Effector memory CD8-positive, alpha-beta T cell (primary cell): ENCODE data around the gene TJP3.

Source experiments
- ATAC-seq: fragments of 150-1000 bp; cut with Tn5 transposase; replicated peaks from 2 replicates; pipeline ENCODE4 v1.10.0; 2021; ENCODE audit warnings: mild to moderate bottlenecking, moderate library complexity
- DNase-seq, 3 experiments: peaks; one replicate each; pipeline ENCODE4 v3.0.0; 2021
- H3K27ac Mint-ChIP-seq, 2 donors: one replicate each; pipeline ENCODE4 v1.8.0; 2022; ENCODE audit warnings: mild to moderate bottlenecking in 2 of 2, mixed read lengths in 2 of 2, moderate library complexity in 2 of 2
- H3K27me3 Mint-ChIP-seq, 2 donors: one replicate each; pipeline ENCODE4 v1.8.0; 2022; ENCODE audit warnings: mixed read lengths in 2 of 2
- H3K36me3 Mint-ChIP-seq: one replicate; pipeline ENCODE4 v1.8.0; 2022; ENCODE audit warnings: mild to moderate bottlenecking, moderate library complexity, mixed read lengths; ENCODE audit not compliant: insufficient read depth
- H3K4me1 Mint-ChIP-seq, 2 donors: one replicate each; pipeline ENCODE4 v1.8.0; 2022; ENCODE audit warnings: low read depth in 2 of 2, mixed read lengths in 2 of 2
- H3K4me3 Mint-ChIP-seq, 2 donors: one replicate each; pipeline ENCODE4 v1.8.0; 2022; ENCODE audit warnings: mild to moderate bottlenecking in 2 of 2, mixed read lengths in 2 of 2, moderate library complexity in 2 of 2
- H3K9me3 Mint-ChIP-seq, 2 donors: one replicate each; pipeline ENCODE4 v1.8.0; 2022; ENCODE audit warnings: mixed read lengths in 2 of 2

TJP3 gene

GRCh38 chr19:3782330-3782729, 74.1 kb downstream of the TJP3 start:
- H3K27me3 Mint-ChIP-seq, result no peaks in the 10 kb centered on the region
- no peak overlapping the region for H3K4me3 Mint-ChIP-seq
- H3K9me3 Mint-ChIP-seq, result peaks cover 8 to 11% of the 10 kb centered on the region in 2 donors
- ATAC-seq (no peak), DNase-seq (no peak)
- peak overlapping the region in 1 of 2 donors; percentile 82 for H3K27ac Mint-ChIP-seq
- H3K4me1 Mint-ChIP-seq, result peaks cover 11 to 14% of the 10 kb centered on the region in 2 donors
- peaks cover 32% of the 10 kb centered on the region for H3K36me3 Mint-ChIP-seq

GRCh38 chr19:3782903-3783302, 74.7 kb downstream of the TJP3 start:
- H3K27me3 Mint-ChIP-seq, result no peaks in the 10 kb centered on the region
- H3K36me3 Mint-ChIP-seq, result peaks cover 32% of the 10 kb centered on the region
- H3K4me3 Mint-ChIP-seq, result peak overlapping the region in 1 of 2 donors; percentile 4
- DNase-seq (no peak), ATAC-seq (no peak)
- H3K4me1 Mint-ChIP-seq, result peaks cover 11 to 14% of the 10 kb centered on the region in 2 donors
- peaks cover 8 to 11% of the 10 kb centered on the region in 2 donors for H3K9me3 Mint-ChIP-seq
- no peak overlapping the region for H3K27ac Mint-ChIP-seq

- no peaks in the 10 kb centered on the region for H3K27me3 Mint-ChIP-seq
- peaks cover 8 to 11% of the 10 kb centered on the region in 2 donors for H3K9me3 Mint-ChIP-seq
- peak overlapping the region; percentile 80 to 84 for H3K4me3 Mint-ChIP-seq
- peak; percentile 50 for ATAC-seq
- DNase-seq, result peak; percentile 44 to 57 (median 53)
- H3K27ac Mint-ChIP-seq, result peak overlapping the region; percentile 54 to 82
- H3K4me1 Mint-ChIP-seq, result peaks cover 15 to 18% of the 10 kb centered on the region in 2 donors
- peaks cover 32% of the 10 kb centered on the region for H3K36me3 Mint-ChIP-seq
These were observed 75.7 kb downstream of the TJP3 start for GRCh38 chr19:3783660-3784584.

- peaks cover 36% of the 10 kb centered on the region for H3K36me3 Mint-ChIP-seq
- H3K4me1 Mint-ChIP-seq, result peaks cover 22 to 26% of the 10 kb centered on the region in 2 donors
- peak overlapping the region; percentile 54 to 82 for H3K27ac Mint-ChIP-seq
- H3K27me3 Mint-ChIP-seq, result no peaks in the 10 kb centered on the region
- peak overlapping the region; percentile 80 to 84 for H3K4me3 Mint-ChIP-seq
- ATAC-seq (no peak), DNase-seq (no peak)
- H3K9me3 Mint-ChIP-seq, result peaks cover 8 to 11% of the 10 kb centered on the region in 2 donors
These were observed 76.6 kb downstream of the TJP3 start for GRCh38 chr19:3784607-3785450.

- Mint-ChIP-seq H3K4me3 (peak overlapping the region; percentile 80 to 84), H3K36me3 (peaks cover 36% of the 10 kb centered on the region), H3K9me3 (peaks cover 8 to 11% of the 10 kb centered on the region in 2 donors), H3K27me3 (no peaks in the 10 kb centered on the region), H3K4me1 (peaks cover 29 to 33% of the 10 kb centered on the region in 2 donors), H3K27ac (peak overlapping the region; percentile 54 to 82)
- ATAC-seq (peak; percentile 9), DNase-seq (peak in 1 of 3 experiments; percentile 18)
These were observed 77.3 kb downstream of the TJP3 start for GRCh38 chr19:3785451-3785937.

GRCh38 chr19:3785938-3786824, 78.0 kb downstream of the TJP3 start, which contains the start of gene MATK:
Gene MATK, minus strand, starts transcription at chr19:3786381. Its CDS starts 1,246 bp downstream, at chr19:3785135.
- Mint-ChIP-seq H3K27ac (peak within 1 kb of the TSS; percentile 58 to 82), H3K27me3 (no peaks in the 10 kb centered on the region), H3K36me3 (peaks cover 36% of the 10 kb centered on the region), H3K4me3 (peak within 1 kb of the TSS; percentile 80 to 84), H3K9me3 (peaks cover 8 to 11% of the 10 kb centered on the region in 2 donors), H3K4me1 (peaks cover 34 to 37% of the 10 kb centered on the region in 2 donors)
- peak; percentile 13 to 30 (median 29) for DNase-seq
- peak; percentile 40 for ATAC-seq

- Mint-ChIP-seq H3K9me3 (no peaks in the 10 kb centered on the region), H3K27ac (peak overlapping the region; percentile 85 to 87), H3K4me1 (peaks cover 35 to 42% of the 10 kb centered on the region in 2 donors), H3K27me3 (no peaks in the 10 kb centered on the region), H3K36me3 (peaks cover 19% of the 10 kb centered on the region), H3K4me3 (peak overlapping the region; percentile 81 to 83)
- DNase-seq (peak; percentile 53 to 61 (median 53)), ATAC-seq (peak; percentile 74)
These were observed 81.0 kb downstream of the TJP3 start for GRCh38 chr19:3788996-3789778.

GRCh38 chr19:3790209-3790734, 82.1 kb downstream of the TJP3 start:
- Mint-ChIP-seq H3K27me3 (no peaks in the 10 kb centered on the region), H3K9me3 (no peaks in the 10 kb centered on the region), H3K27ac (peak overlapping the region; percentile 85 to 87), H3K4me1 (peaks cover 31 to 40% of the 10 kb centered on the region in 2 donors), H3K36me3 (peaks cover 11% of the 10 kb centered on the region), H3K4me3 (peak overlapping the region; percentile 81 to 83)
- no peak for ATAC-seq
- no peak for DNase-seq

GRCh38 chr19:3790941-3791340, 82.8 kb downstream of the TJP3 start:
- Mint-ChIP-seq H3K36me3 (peaks cover 11% of the 10 kb centered on the region), H3K27me3 (no peaks in the 10 kb centered on the region), H3K4me3 (peak overlapping the region; percentile 81 to 83), H3K9me3 (no peaks in the 10 kb centered on the region), H3K4me1 (peaks cover 31 to 40% of the 10 kb centered on the region in 2 donors), H3K27ac (peak overlapping the region; percentile 85 to 87)
- DNase-seq (no peak), ATAC-seq (no peak)

GRCh38 chr19:3792114-3792513, 83.9 kb downstream of the TJP3 start:
- H3K4me3 Mint-ChIP-seq, result no peak overlapping the region
- no peaks in the 10 kb centered on the region for H3K27me3 Mint-ChIP-seq
- H3K27ac Mint-ChIP-seq, result peak overlapping the region in 1 of 2 donors; percentile 65
- H3K9me3 Mint-ChIP-seq, result peaks cover 6% of the 10 kb centered on the region in 2 donors
- peaks cover 38 to 44% of the 10 kb centered on the region in 2 donors for H3K4me1 Mint-ChIP-seq
- no peak for ATAC-seq
- peaks cover 5% of the 10 kb centered on the region for H3K36me3 Mint-ChIP-seq
- no peak for DNase-seq

GRCh38 chr19:3793799-3794198, 85.6 kb downstream of the TJP3 start:
- ATAC-seq (no peak), DNase-seq (no peak)
- H3K27ac Mint-ChIP-seq, result no peak overlapping the region
- H3K36me3 Mint-ChIP-seq, result peaks cover 5% of the 10 kb centered on the region
- H3K27me3 Mint-ChIP-seq, result no peaks in the 10 kb centered on the region
- peaks cover 38 to 46% of the 10 kb centered on the region in 2 donors for H3K4me1 Mint-ChIP-seq
- H3K4me3 Mint-ChIP-seq, result no peak overlapping the region
- peaks cover 6 to 7% of the 10 kb centered on the region in 2 donors for H3K9me3 Mint-ChIP-seq
